ENCODE measurements around the gene POLG2.

GRCh38 chr17:64471440-64471839 is 25.4 kb downstream of the POLG2 start:
- TF ChIP-seq EZH2 (IDR thresholded peaks at IDR 0.05; ENCODE audit: low read length, unreplicated experiment), result no peak
- TF ChIP-seq, protein P1, sequence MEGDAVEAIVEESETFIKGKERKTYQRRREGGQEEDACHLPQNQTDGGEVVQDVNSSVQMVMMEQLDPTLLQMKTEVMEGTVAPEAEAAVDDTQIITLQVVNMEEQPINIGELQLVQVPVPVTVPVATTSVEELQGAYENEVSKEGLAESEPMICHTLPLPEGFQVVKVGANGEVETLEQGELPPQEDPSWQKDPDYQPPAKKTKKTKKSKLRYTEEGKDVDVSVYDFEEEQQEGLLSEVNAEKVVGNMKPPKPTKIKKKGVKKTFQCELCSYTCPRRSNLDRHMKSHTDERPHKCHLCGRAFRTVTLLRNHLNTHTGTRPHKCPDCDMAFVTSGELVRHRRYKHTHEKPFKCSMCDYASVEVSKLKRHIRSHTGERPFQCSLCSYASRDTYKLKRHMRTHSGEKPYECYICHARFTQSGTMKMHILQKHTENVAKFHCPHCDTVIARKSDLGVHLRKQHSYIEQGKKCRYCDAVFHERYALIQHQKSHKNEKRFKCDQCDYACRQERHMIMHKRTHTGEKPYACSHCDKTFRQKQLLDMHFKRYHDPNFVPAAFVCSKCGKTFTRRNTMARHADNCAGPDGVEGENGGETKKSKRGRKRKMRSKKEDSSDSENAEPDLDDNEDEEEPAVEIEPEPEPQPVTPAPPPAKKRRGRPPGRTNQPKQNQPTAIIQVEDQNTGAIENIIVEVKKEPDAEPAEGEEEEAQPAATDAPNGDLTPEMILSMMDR (conservative IDR thresholded peaks at IDR 0.05; ENCODE audit: low read depth, low read length), result no peak
